Chondrocyte (in vitro differentiated cells): Measurements from ENCODE around the gene CNST. TPM values are rescaled to one million over a fixed set of nuclear protein-coding genes. Genes with fewer than 3 reads are reported as not detected.

ENCODE experiments used
- total RNA-seq: library from RNA; stranded (reverse); gene quantifications from 3 replicates; pipeline ENCODE4 v1.2.1, GENCODE V29; 2021

CNST gene
- total RNA-seq, 1 donor from 2014 or later, result 22.3 TPM

Other genes with a start within 250 kb of the CNST start
- gene SMYD3, start 59.2 kb upstream of the CNST start, total RNA-seq, result 28.4 to 31.5 TPM (median 29.3 TPM) in 3 replicates
- 9.6 to 12.3 TPM (median 10.6 TPM) in 3 replicates for gene TFB2M, start 195 bp upstream of the CNST start, total RNA-seq
- gene SCCPDH, start 158.0 kb downstream of the CNST start, total RNA-seq, result 33.5 to 39.4 TPM (median 33.5 TPM) in 3 replicates